COR-L47 (cell line): ENCODE results near the gene EN2.

Experiments used
- DNase-seq: peaks from one replicate; lab custom pipeline; 2025; lab: John Stamatoyannopoulos, UW

Gene EN2

GRCh38 chr7:155509359-155509724, 51.4 kb downstream of the EN2 start:
- DNase-seq, result no peak

- no peak for DNase-seq
Measured at GRCh38 chr7:155509725-155510551, 52.0 kb downstream of the EN2 start.

- no peak for DNase-seq
Measured at GRCh38 chr7:155510975-155511701, 53.2 kb downstream of the EN2 start.

GRCh38 chr7:155511702-155511996, 53.7 kb downstream of the EN2 start:
- no peak for DNase-seq

- DNase-seq, result no peak
Measured at GRCh38 chr7:155512246-155512887, 54.4 kb downstream of the EN2 start.

- DNase-seq, result no peak
Measured at GRCh38 chr7:155513543-155514285, 55.8 kb downstream of the EN2 start.

GRCh38 chr7:155514296-155514695, 56.4 kb downstream of the EN2 start:
- DNase-seq, result no peak
